ENCODE data around the gene ZDHHC18.

- TF ChIP-seq, protein P1, sequence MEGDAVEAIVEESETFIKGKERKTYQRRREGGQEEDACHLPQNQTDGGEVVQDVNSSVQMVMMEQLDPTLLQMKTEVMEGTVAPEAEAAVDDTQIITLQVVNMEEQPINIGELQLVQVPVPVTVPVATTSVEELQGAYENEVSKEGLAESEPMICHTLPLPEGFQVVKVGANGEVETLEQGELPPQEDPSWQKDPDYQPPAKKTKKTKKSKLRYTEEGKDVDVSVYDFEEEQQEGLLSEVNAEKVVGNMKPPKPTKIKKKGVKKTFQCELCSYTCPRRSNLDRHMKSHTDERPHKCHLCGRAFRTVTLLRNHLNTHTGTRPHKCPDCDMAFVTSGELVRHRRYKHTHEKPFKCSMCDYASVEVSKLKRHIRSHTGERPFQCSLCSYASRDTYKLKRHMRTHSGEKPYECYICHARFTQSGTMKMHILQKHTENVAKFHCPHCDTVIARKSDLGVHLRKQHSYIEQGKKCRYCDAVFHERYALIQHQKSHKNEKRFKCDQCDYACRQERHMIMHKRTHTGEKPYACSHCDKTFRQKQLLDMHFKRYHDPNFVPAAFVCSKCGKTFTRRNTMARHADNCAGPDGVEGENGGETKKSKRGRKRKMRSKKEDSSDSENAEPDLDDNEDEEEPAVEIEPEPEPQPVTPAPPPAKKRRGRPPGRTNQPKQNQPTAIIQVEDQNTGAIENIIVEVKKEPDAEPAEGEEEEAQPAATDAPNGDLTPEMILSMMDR (IDR thresholded peaks at IDR 0.05), result no peak
- TF ChIP-seq POLR2A (IDR thresholded peaks at IDR 0.05; ENCODE audit: low read depth) (no peak), POLR2AphosphoS5 (IDR thresholded peaks at IDR 0.05) (no peak)
Measured at GRCh38 chr1:26890467-26890796, 63.9 kb downstream of the ZDHHC18 start.
